H9 (cell line): ENCODE measurements around the gene RAB40B. TPM values are rescaled to one million over a fixed set of nuclear protein-coding genes. Genes with fewer than 3 reads are reported as not detected.

Source experiments
- DNase-seq: peaks from one replicate; pipeline ENCODE4 v3.0.0-alpha.2; 2017
- H2AFZ ChIP-seq: one replicate; pipeline ENCODE4 v1.6.1; 2013; ENCODE audit warnings: mild to moderate bottlenecking, low read length, control low read depth, moderate library complexity
- H2AK5ac ChIP-seq: 2 replicates; pipeline ENCODE4 v1.6.1; 2013; ENCODE audit warnings: low read length, control low read depth, mixed read lengths; ENCODE audit not compliant: insufficient read length
- H2BK120ac ChIP-seq: one replicate; pipeline ENCODE4 v1.6.1; 2013; ENCODE audit warnings: low read depth, mild to moderate bottlenecking, low read length, control low read depth, inconsistent platforms; ENCODE audit not compliant: poor library complexity, severe bottlenecking
- H2BK12ac ChIP-seq: 2 replicates; pipeline ENCODE4 v1.6.1; 2013; ENCODE audit warnings: low read length, control low read depth, mixed read lengths, low read depth; ENCODE audit not compliant: insufficient read length
- H2BK15ac ChIP-seq: 2 replicates; pipeline ENCODE4 v1.6.1; 2013; ENCODE audit warnings: low read depth, low read length, control low read depth
- H2BK20ac ChIP-seq: one replicate; pipeline ENCODE4 v1.6.1; 2013; ENCODE audit warnings: low read depth, mild to moderate bottlenecking, low read length, control low read depth, inconsistent platforms; ENCODE audit not compliant: poor library complexity, severe bottlenecking
- H2BK5ac ChIP-seq: 2 replicates; pipeline ENCODE4 v1.6.1; 2013; ENCODE audit warnings: low read length, control low read depth, mixed read lengths; ENCODE audit not compliant: insufficient read length
- H3K14ac ChIP-seq: 2 replicates; pipeline ENCODE4 v1.6.1; 2013; ENCODE audit warnings: low read length, control low read depth; ENCODE audit not compliant: insufficient read depth
- H3K18ac ChIP-seq: 2 replicates; pipeline ENCODE4 v1.6.1; 2013; ENCODE audit warnings: low read depth, mild to moderate bottlenecking, mixed read lengths, low read length, control low read depth; ENCODE audit not compliant: insufficient read length
- H3K23ac ChIP-seq: 2 replicates; pipeline ENCODE4 v1.6.1; 2013; ENCODE audit warnings: low read length, control low read depth, mixed read lengths, low read depth; ENCODE audit not compliant: insufficient read length
- H3K23me2 ChIP-seq: 2 replicates; pipeline ENCODE4 v1.6.1; 2013; ENCODE audit warnings: low read depth, mild to moderate bottlenecking, mixed read lengths, low read length, control low read depth; ENCODE audit not compliant: insufficient read length, poor library complexity, severe bottlenecking
- H3K27ac ChIP-seq: 2 replicates; pipeline ENCODE4 v1.5.1; 2013; ENCODE audit warnings: low read length, control low read depth, mixed read lengths, low read depth; ENCODE audit not compliant: insufficient read length
- H3K27me3 ChIP-seq: 2 replicates; pipeline ENCODE4 v1.6.1; 2013; ENCODE audit warnings: low read length, control low read depth, inconsistent platforms; ENCODE audit not compliant: insufficient read depth
- H3K4ac ChIP-seq: 2 replicates; pipeline ENCODE4 v1.6.1; 2013; ENCODE audit warnings: low read depth, mild to moderate bottlenecking, control low read depth, inconsistent platforms, low read length, moderate library complexity
- H3K4me1 ChIP-seq: 2 replicates; pipeline ENCODE4 v1.6.1; 2013; ENCODE audit warnings: low read length, control low read depth, inconsistent platforms; ENCODE audit not compliant: insufficient read depth
- H3K4me2 ChIP-seq: 2 replicates; pipeline ENCODE4 v1.6.1; 2013; ENCODE audit warnings: low read length, control low read depth, mixed read lengths; ENCODE audit not compliant: insufficient read length, insufficient read depth
- H3K56ac ChIP-seq: 2 replicates; pipeline ENCODE4 v1.6.1; 2013; ENCODE audit warnings: low read depth, mild to moderate bottlenecking, mixed read lengths, low read length, control low read depth; ENCODE audit not compliant: insufficient read length
- H3K79me1 ChIP-seq: 2 replicates; pipeline ENCODE4 v1.6.1; 2013; ENCODE audit warnings: low read depth, mild to moderate bottlenecking, moderate library complexity, low read length, control low read depth, inconsistent platforms; ENCODE audit not compliant: insufficient read depth, poor library complexity, severe bottlenecking
- H3K79me2 ChIP-seq: 2 replicates; pipeline ENCODE4 v1.6.1; 2013; ENCODE audit warnings: low read length, control low read depth, inconsistent platforms; ENCODE audit not compliant: insufficient read depth
- H3K9ac ChIP-seq: 2 replicates; pipeline ENCODE4 v1.6.1; 2013; ENCODE audit warnings: low read length, control low read depth, mixed read lengths; ENCODE audit not compliant: insufficient read length; ENCODE audit errors: extremely low read depth
- H3K9me3 ChIP-seq: one replicate; pipeline ENCODE4 v1.6.1; 2013; ENCODE audit warnings: low read depth, low read length, inconsistent platforms; ENCODE audit not compliant: control insufficient read depth
- H3T11ph ChIP-seq: one replicate; pipeline ENCODE4 v1.6.1; 2013; ENCODE audit warnings: mild to moderate bottlenecking, low read length, control low read depth, inconsistent platforms
- H4K20me1 ChIP-seq: one replicate; pipeline ENCODE4 v1.6.1; 2013; ENCODE audit not compliant: control insufficient read depth, insufficient read length, insufficient read depth
- H4K5ac ChIP-seq: 2 replicates; pipeline ENCODE4 v1.6.1; 2013; ENCODE audit warnings: low read depth, mild to moderate bottlenecking, mixed read lengths, low read length, control low read depth; ENCODE audit not compliant: insufficient read length
- H4K8ac ChIP-seq: replicated peaks from 2 replicates; pipeline ENCODE4 v1.6.1; 2013; ENCODE audit warnings: low read length, control low read depth, mixed read lengths, low read depth; ENCODE audit not compliant: insufficient read length
- H4K91ac ChIP-seq: 2 replicates; pipeline ENCODE4 v1.6.1; 2013; ENCODE audit warnings: low read depth, mild to moderate bottlenecking, moderate library complexity, mixed read lengths, low read length, control low read depth; ENCODE audit not compliant: insufficient read length
- H3K27ac Mint-ChIP-seq, 3 experiments: 2 replicates in 2 of 3; 3 replicates in 1 of 3; pipeline ENCODE4 v1.8.0; 2020 to 2021; ENCODE audit warnings: mixed read lengths in 3 of 3, mild to moderate bottlenecking in 1 of 3, moderate library complexity in 1 of 3
- H3K27me3 Mint-ChIP-seq: 2 replicates; pipeline ENCODE4 v1.8.0; 2021; ENCODE audit warnings: low read depth, mild to moderate bottlenecking, moderate library complexity, mixed read lengths
- H3K36me3 Mint-ChIP-seq, 3 experiments: 2 replicates in 2 of 3; 3 replicates in 1 of 3; pipeline ENCODE4 v1.8.0; 2020 to 2021; ENCODE audit warnings: low read depth in 3 of 3, mixed read lengths in 3 of 3; ENCODE audit not compliant: insufficient read depth in 1 of 3
- H3K4me1 Mint-ChIP-seq, 2 experiments: 2 replicates each; pipeline ENCODE4 v1.8.0; 2020; ENCODE audit warnings: mixed read lengths in 2 of 2
- H3K4me3 Mint-ChIP-seq, 2 experiments: 2 replicates in 1 of 2; 3 replicates in 1 of 2; pipeline ENCODE4 v1.8.0; 2020 to 2021; ENCODE audit warnings: mild to moderate bottlenecking in 2 of 2, mixed read lengths in 2 of 2, moderate library complexity in 1 of 2
- H3K9me3 Mint-ChIP-seq, 2 experiments: 2 replicates in 1 of 2; 3 replicates in 1 of 2; pipeline ENCODE4 v1.8.0; 2020; ENCODE audit warnings: mild to moderate bottlenecking in 2 of 2, mixed read lengths in 2 of 2, moderate library complexity in 1 of 2
- WGBS: extraction: QIAGEN DNeasy Blood & Tissue Kit; methylation state at CpG from one replicate; pipeline ENCODE4 v1.1.7; 2013; ENCODE audit warnings: missing lambda C conversion rate, low lambda C conversion rate, mixed read lengths; ENCODE audit not compliant: insufficient read length; ENCODE audit errors: extremely low coverage; 5-methylcytosine and 5-hydroxymethylcytosine counted together
- total RNA-seq: library from RNA; stranded (reverse); gene quantifications from 2 replicates; pipeline ENCODE4 v1.2.1, GENCODE V29; 2021
- TF ChIP-seq, protein P1 (sequence below): fragments of 200-600 bp; sonication (generic); conservative IDR thresholded peaks from 3 replicates; pipeline ENCODE4 v1.8.0; 2021; ENCODE audit warnings: antibody characterized with exemption, mild to moderate bottlenecking

RAB40B gene
- total RNA-seq, 1 experiment from 2014 or later, result 3.5 TPM

DNA sequence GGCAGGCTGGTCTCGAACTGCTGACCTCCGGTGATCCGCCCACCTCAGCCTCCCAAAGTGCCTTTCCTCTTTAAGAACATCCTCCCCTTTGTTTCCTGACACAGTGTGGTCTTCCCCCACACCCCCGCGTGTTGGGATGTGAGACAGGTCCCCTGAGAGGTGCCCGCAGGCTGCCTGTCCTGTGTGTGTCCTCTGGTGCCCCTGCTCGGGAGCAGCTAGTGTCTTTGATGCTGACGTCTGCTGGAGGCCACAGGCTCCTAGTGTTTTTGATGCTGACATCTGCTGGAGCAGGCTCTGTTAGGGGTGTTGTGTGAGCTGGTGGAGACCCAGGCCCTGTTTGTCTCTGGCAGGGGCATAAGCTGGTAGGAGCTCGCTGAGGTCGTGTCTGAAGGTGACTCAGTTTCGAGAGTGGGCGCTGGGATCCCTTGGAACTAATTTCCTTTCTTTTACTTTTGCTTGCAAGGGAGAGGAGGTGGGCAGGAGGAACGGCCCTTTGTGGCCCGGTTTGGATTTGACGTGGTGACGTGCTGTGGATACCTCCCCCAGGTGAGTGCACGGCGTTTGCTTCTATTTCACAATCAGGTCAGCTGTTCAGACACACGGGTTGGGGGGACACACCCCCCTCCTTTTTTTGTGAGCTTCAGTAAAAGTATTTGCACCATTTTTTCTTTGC, 24.0 kb upstream of the RAB40B start:
- no peaks in the 10 kb centered on the region for H3K27me3 Mint-ChIP-seq
- TF ChIP-seq, protein P1, sequence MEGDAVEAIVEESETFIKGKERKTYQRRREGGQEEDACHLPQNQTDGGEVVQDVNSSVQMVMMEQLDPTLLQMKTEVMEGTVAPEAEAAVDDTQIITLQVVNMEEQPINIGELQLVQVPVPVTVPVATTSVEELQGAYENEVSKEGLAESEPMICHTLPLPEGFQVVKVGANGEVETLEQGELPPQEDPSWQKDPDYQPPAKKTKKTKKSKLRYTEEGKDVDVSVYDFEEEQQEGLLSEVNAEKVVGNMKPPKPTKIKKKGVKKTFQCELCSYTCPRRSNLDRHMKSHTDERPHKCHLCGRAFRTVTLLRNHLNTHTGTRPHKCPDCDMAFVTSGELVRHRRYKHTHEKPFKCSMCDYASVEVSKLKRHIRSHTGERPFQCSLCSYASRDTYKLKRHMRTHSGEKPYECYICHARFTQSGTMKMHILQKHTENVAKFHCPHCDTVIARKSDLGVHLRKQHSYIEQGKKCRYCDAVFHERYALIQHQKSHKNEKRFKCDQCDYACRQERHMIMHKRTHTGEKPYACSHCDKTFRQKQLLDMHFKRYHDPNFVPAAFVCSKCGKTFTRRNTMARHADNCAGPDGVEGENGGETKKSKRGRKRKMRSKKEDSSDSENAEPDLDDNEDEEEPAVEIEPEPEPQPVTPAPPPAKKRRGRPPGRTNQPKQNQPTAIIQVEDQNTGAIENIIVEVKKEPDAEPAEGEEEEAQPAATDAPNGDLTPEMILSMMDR, result no peak
- Histone ChIP-seq H3K9ac (no peak overlapping the region), H2BK12ac (no peak overlapping the region), H2BK20ac (no peak overlapping the region), H3T11ph (no peak overlapping the region), H3K27ac (no peak overlapping the region), H3K23me2 (no peaks in the 10 kb centered on the region), H3K18ac (no peak overlapping the region), H4K20me1 (peaks cover 2% of the 10 kb centered on the region), H3K4me2 (no peak overlapping the region), H2BK15ac (no peak overlapping the region), H2AK5ac (no peak overlapping the region), H3K4me1 (no peaks in the 10 kb centered on the region), H3K79me2 (0 out of 2 replicates have a peak, but pooled peaks cover 2% of the 10 kb centered on the region), H3K56ac (no peak overlapping the region), H4K91ac (no peak overlapping the region), H2BK5ac (no peak overlapping the region), H3K4ac (no peak overlapping the region), H2BK120ac (no peak overlapping the region), H3K14ac (no peak overlapping the region), H3K27me3 (no peaks in the 10 kb centered on the region; the same call in 1 of the 2 replicates), H4K5ac (no peak overlapping the region), H4K8ac (no peak overlapping the region), H3K9me3 (no peaks in the 10 kb centered on the region), H3K79me1 (no peaks in the 10 kb centered on the region), H3K23ac (no peak overlapping the region), H2AFZ (no peak overlapping the region)
- peaks cover 13 to 54% (median 54%) of the 10 kb centered on the region in 3 experiments; a peak in 6 of 7 replicates for H3K36me3 Mint-ChIP-seq
- peaks cover 5 to 6% of the 10 kb centered on the region in 2 experiments for H3K4me1 Mint-ChIP-seq
- no peak overlapping the region for H3K4me3 Mint-ChIP-seq
- no peaks in the 10 kb centered on the region for H3K9me3 Mint-ChIP-seq
- no CpG with 5 or more reads among the region's 19 CpGs for WGBS
- DNase-seq, result no peak
- peak overlapping the region; percentile 55 to 74 (median 71); a peak in 4 of 7 replicates for H3K27ac Mint-ChIP-seq
